Endothelial cell of umbilical vein (primary cell): ENCODE measurements around the gene PAX6. TPM values are rescaled to one million over a fixed set of nuclear protein-coding genes. Genes with fewer than 3 reads are reported as not detected.

ENCODE experiments used
- BruUV-seq: library from RNA; stranded (reverse); fragments of 400-500 nt; replicated peaks from 2 replicates; lab custom pipeline; 2021; lab: Mats Ljungman, UMichigan
- CTCF ChIA-PET: fragments of 300-600, 350-600 bp; sonication (Branson Sonifier 250); formaldehyde crosslinking; loops from one replicate; lab custom pipeline; 2021; ENCODE audit warnings: antibody characterized with exemption, inconsistent platforms; lab: Charles Lee
- POLR2A ChIA-PET: fragments of 300-600, 350-600 bp; sonication (Branson Sonifier 250); formaldehyde crosslinking; loops from one replicate; lab custom pipeline; 2021; ENCODE audit warnings: antibody characterized with exemption, inconsistent platforms; lab: Charles Lee
- DNase-seq: peaks from one replicate; pipeline ENCODE4 v3.0.0-alpha.2; 2011; ENCODE audit warnings: low read depth, low spot score
- FAIRE-seq: peaks from 2 replicates; lab custom pipeline; 2011; peaks lifted over from hg19 to GRCh38; lab: Jason Lieb, UNC
- H2AFZ ChIP-seq: 2 replicates; pipeline ENCODE4 v1.6.0; 2012; ENCODE audit warnings: low read depth, low read length, control low read depth, inconsistent platforms
- H3K27ac ChIP-seq: 2 replicates; pipeline ENCODE4 v1.5.1; 2011; ENCODE audit warnings: low read depth, mild to moderate bottlenecking, control low read depth, low read length, moderate library complexity; ENCODE audit not compliant: insufficient read depth
- H3K27me3 ChIP-seq, 2 experiments: 2 replicates each; pipeline versions ENCODE4 v1.6.0 to v1.6.1; 2011; ENCODE audit warnings: low read length in 2 of 2, mixed read lengths in 1 of 2; ENCODE audit not compliant: control insufficient read depth in 2 of 2, insufficient read depth in 2 of 2
- H3K36me3 ChIP-seq, 2 experiments: 2 replicates in 1 of 2; 3 replicates in 1 of 2; pipeline ENCODE4 v1.5.1; 2011; ENCODE audit warnings: low read length in 2 of 2, mild to moderate bottlenecking in 1 of 2, moderate library complexity in 1 of 2; ENCODE audit not compliant: control insufficient read depth in 2 of 2, insufficient read depth in 2 of 2; ENCODE audit errors: extremely low read depth in 1 of 2
- H3K4me1 ChIP-seq: 3 replicates; pipeline ENCODE4 v1.5.1; 2011; ENCODE audit warnings: mild to moderate bottlenecking, low read length; ENCODE audit not compliant: control insufficient read depth, insufficient read depth; ENCODE audit errors: extremely low read depth
- H3K4me2 ChIP-seq: 2 replicates; pipeline ENCODE4 v1.6.1; 2011; ENCODE audit warnings: low read length, control low read depth, mixed read lengths; ENCODE audit not compliant: insufficient read depth
- H3K4me3 ChIP-seq, 3 experiments: fragments of 200-600 bp in 1 of 3; sonication (generic), shearing (Covaris generic) in 1 of 3; replicated peaks in 1 of 3; 2 replicates each; pipeline ENCODE4 v1.5.1; 2011 to 2016; ENCODE audit warnings: control low read depth in 3 of 3, low read length in 3 of 3, mild to moderate bottlenecking in 2 of 3, inconsistent platforms in 1 of 3, low read depth in 1 of 3, moderate library complexity in 1 of 3; ENCODE audit not compliant: insufficient read depth in 1 of 3
- H3K79me2 ChIP-seq: 2 replicates; pipeline ENCODE4 v1.6.0; 2012; ENCODE audit warnings: low read length, inconsistent platforms; ENCODE audit not compliant: control insufficient read depth, insufficient read depth
- H3K9ac ChIP-seq: replicated peaks from 2 replicates; pipeline ENCODE3; 2011; ENCODE audit warnings: low read length, control low read depth; ENCODE audit not compliant: insufficient read depth; ENCODE audit errors: extremely low read depth
- H3K9me1 ChIP-seq: replicated peaks from 3 replicates; pipeline ENCODE4 v1.6.0; 2011; ENCODE audit warnings: mild to moderate bottlenecking, low read length; ENCODE audit not compliant: control insufficient read depth, insufficient read depth; ENCODE audit errors: extremely low read depth
- H3K9me3 ChIP-seq: replicated peaks from 2 replicates; pipeline ENCODE4 v1.5.1; 2012; ENCODE audit warnings: low read length, inconsistent platforms; ENCODE audit not compliant: control insufficient read depth, insufficient read depth
- H4K20me1 ChIP-seq: replicated peaks from 2 replicates; pipeline ENCODE3; 2011; ENCODE audit warnings: mild to moderate bottlenecking, low read length; ENCODE audit not compliant: control insufficient read depth, insufficient read depth; ENCODE audit errors: extremely low read depth
- CTCF ChIP-seq, 2 donors: IDR thresholded peaks; 1 replicate in 1 of 2; 2 replicates in 1 of 2; pipeline ENCODE4 v1.5.1; 2011; ENCODE audit warnings: low read length in 2 of 2, mild to moderate bottlenecking in 2 of 2, moderate library complexity in 2 of 2, control low read depth in 1 of 2, inconsistent platforms in 1 of 2, low read depth in 1 of 2; ENCODE audit not compliant: insufficient read depth in 1 of 2; ENCODE audit errors: extremely low read depth in 1 of 2
- EZH2 ChIP-seq: IDR thresholded peaks from 2 replicates; pipeline ENCODE4 v1.6.1; 2012; ENCODE audit warnings: borderline replicate concordance, low read depth, mild to moderate bottlenecking, moderate library complexity, low read length, inconsistent platforms; ENCODE audit not compliant: severe bottlenecking
- FOS ChIP-seq: IDR thresholded peaks from 2 replicates; pipeline ENCODE4 v1.6.1; 2011; ENCODE audit warnings: mild to moderate bottlenecking, low read length, moderate library complexity, borderline replicate concordance; ENCODE audit not compliant: insufficient read depth
- GATA2 ChIP-seq: IDR thresholded peaks from 2 replicates; pipeline ENCODE4 v1.7.0; 2011; ENCODE audit warnings: low read depth, mild to moderate bottlenecking, moderate library complexity, mixed read lengths, low read length; ENCODE audit not compliant: insufficient read length, insufficient read depth
- JUN ChIP-seq: IDR thresholded peaks from 2 replicates; pipeline ENCODE4 v1.6.1; 2011; ENCODE audit warnings: borderline replicate concordance, low read depth; ENCODE audit not compliant: insufficient read length, insufficient read depth
- MAX ChIP-seq: IDR thresholded peaks from 2 replicates; pipeline ENCODE4 v1.6.1; 2011; ENCODE audit not compliant: insufficient read depth, insufficient read length
- MYC ChIP-seq: IDR thresholded peaks from one replicate; pipeline ENCODE4 v1.6.1; 2011; ENCODE audit warnings: mild to moderate bottlenecking, low read depth, low read length
- POLR2A ChIP-seq: IDR thresholded peaks from 2 replicates; pipeline ENCODE4 v1.6.1; 2012; ENCODE audit warnings: low read depth, mild to moderate bottlenecking, control low read depth, low read length
- POLR2AphosphoS5 ChIP-seq: IDR thresholded peaks from 2 replicates; pipeline ENCODE4 v1.6.1; 2012; ENCODE audit warnings: low read depth, mild to moderate bottlenecking, control low read depth, low read length, moderate library complexity; ENCODE audit not compliant: insufficient read depth
- dilution Hi-C: fragments of 300-500 bp; cut with MboI; formaldehyde crosslinking; loops from one replicate; pipeline ENCODE4 v1.15.0; 2019; ENCODE audit warnings: low sequenced_read_pairs; ENCODE audit not compliant: extremely low pct_ligation_motif_present
- intact Hi-C: fragments of 100-400 bp; cut with micrococcal nuclease; formaldehyde crosslinking; loops from one replicate; pipeline ENCODE4 v1.10.0; 2022
- polyA plus RNA-seq, 4 experiments: library from polyadenylated mRNA; depleted of rRNA in 3 of 4; stranded (reverse) in 3 of 4; unstranded in 1 of 4; fragments of >200 nt; gene quantifications; 2 replicates each; pipeline versions ENCODE4 v1.2.1 to v1.2.3, GENCODE V29; 2011 to 2012; ENCODE audit warnings: missing spikeins in 1 of 4
- total RNA-seq: library from RNA; stranded (reverse); gene quantifications from 2 replicates; pipeline ENCODE4 v1.2.3, GENCODE V29; 2021

PAX6 gene
- total and polyA plus RNA-seq, 2 donors (not counting 3 experiments of a cell fraction or from before 2014, with no cell fraction given): not detected

- intact Hi-C loops (loop anchor here (10.0 kb wide), 1 partner anchor 786 kb away; no protein-coding TSS in a partner anchor), dilution Hi-C loops (no loop called here)
- no peak for DNase-seq
These were observed 7.8 kb upstream of the PAX6 start for GRCh38 chr11:31818874-31819331.

More at GRCh38 chr11:31818874-31819331, 7.8 kb upstream of the PAX6 start:
- FAIRE-seq: no peak
- no peaks in the 10 kb centered on the region for H4K20me1 ChIP-seq
- H3K27ac ChIP-seq: no peak overlapping the region
- peaks cover 94 to 99% of the 10 kb centered on the region in 2 experiments for H3K27me3 ChIP-seq
- H3K9ac ChIP-seq: no peak overlapping the region
- no peaks in the 10 kb centered on the region for H3K9me1 ChIP-seq
- H3K79me2 ChIP-seq: no peaks in the 10 kb centered on the region
- peaks cover 2% of the 10 kb centered on the region for H3K4me1 ChIP-seq
- H3K9me3 ChIP-seq: no peaks in the 10 kb centered on the region
- ChIA-PET CTCF (interaction anchor here (1.1 kb wide), 1 partner anchor 9 kb away, joined by 3 read pairs; no protein-coding TSS in a partner anchor), POLR2A (no interaction called here)
- no peak overlapping the region for H3K4me3 ChIP-seq
- BruUV-seq: no TSS peak
- no peak overlapping the region for H2AFZ ChIP-seq
- TF ChIP-seq FOS (no peak), MYC (no peak), JUN (no peak), MAX (no peak), EZH2 (no peak), POLR2AphosphoS5 (no peak), CTCF (IDR thresholded peaks at IDR 0.05; ENCODE audit: extremely low read depth in 1 of 2, insufficient read depth in 1 of 2, low read depth in 1 of 2, low read length in 2 of 2) (no peak), POLR2A (no peak), GATA2 (no peak)
- no peak overlapping the region for H3K4me2 ChIP-seq
- H3K36me3 ChIP-seq: no peaks in the 10 kb centered on the region
